Measurements from ENCODE around the gene MGMT. TPM values are rescaled to one million over a fixed set of nuclear protein-coding genes. Genes with fewer than 3 reads are reported as not detected.

Gene MGMT
- total and polyA plus RNA-seq, 2 of the 4 experiments (the other 2 are of a cell fraction) = 11.5 to 17.8 TPM

- H2BK120ac ChIP-seq (ENCODE audit: low read depth, low read length) = no peak overlapping the region
- no peak overlapping the region for H3K14ac ChIP-seq (replicated peaks; ENCODE audit: low read depth, low read length)
- no peak overlapping the region for H3K9ac ChIP-seq (ENCODE audit: low read depth, low read length)
- no peak overlapping the region for H3K4me3 ChIP-seq (ENCODE audit: insufficient read depth, low read depth, low read length)
- H2AK9ac ChIP-seq (replicated peaks; ENCODE audit: low read depth, low read length, poor library complexity) = no peak overlapping the region
- no peaks in the 10 kb centered on the region for H4K20me1 ChIP-seq (ENCODE audit: insufficient read depth, low read length)
- no TSS peak for BruUV-seq (replicated peaks)
- no peaks in the 10 kb centered on the region for H3K4me1 ChIP-seq (ENCODE audit: control insufficient read depth, insufficient read depth, low read length)
- H3K36me3 ChIP-seq (ENCODE audit: control insufficient read depth, insufficient read depth, low read length) = no peaks in the 10 kb centered on the region
- no peak overlapping the region for H3K27ac ChIP-seq (ENCODE audit: insufficient read depth, low read length)
- POLR2A ChIA-PET (ENCODE audit: unreplicated experiment) = no interaction called here
- no peaks in the 10 kb centered on the region for H3K79me1 ChIP-seq (ENCODE audit: low read depth in 1 of 2, low read length in 2 of 2)
- no peak overlapping the region for H2BK5ac ChIP-seq (ENCODE audit: low read depth, low read length, poor library complexity, severe bottlenecking)
- H3K4ac ChIP-seq (ENCODE audit: low read depth, low read length) = no peak overlapping the region
- in situ Hi-C loops (cut with MboI; ENCODE audit: low sequenced_read_pairs) (no loop called here), intact Hi-C loops (cut with micrococcal nuclease) (no loop called here), dilution Hi-C loops (cut with HindIII; ENCODE audit: low sequenced_read_pairs, unreplicated experiment) (no loop called here)
- no peak overlapping the region for H4K8ac ChIP-seq (ENCODE audit: low read depth in 2 of 2, low read length in 2 of 2)
- no peaks in the 10 kb centered on the region for H3K27me3 ChIP-seq (ENCODE audit: control insufficient read depth, insufficient read depth, low read length)
- H3K4me2 ChIP-seq (ENCODE audit: low read depth, low read length) = no peak overlapping the region
- no peak overlapping the region for H2BK15ac ChIP-seq (ENCODE audit: low read depth, low read length)
- H2AFZ ChIP-seq (replicated peaks; ENCODE audit: low read length, poor library complexity) = no peak overlapping the region
- H4K91ac ChIP-seq (ENCODE audit: insufficient read depth, low read depth, low read length) = no peak overlapping the region
- no peak overlapping the region for H2AK5ac ChIP-seq (ENCODE audit: low read depth, low read length)
- H2BK20ac ChIP-seq (ENCODE audit: low read depth, low read length) = no peak overlapping the region
- H3K9me3 ChIP-seq (ENCODE audit: control insufficient read depth, insufficient read depth, low read length) = no peaks in the 10 kb centered on the region
- no CpG with 5 or more reads among the region's 5 CpGs for WGBS, 2 experiments (ENCODE audit: extremely low coverage in 2 of 2, insufficient read length in 1 of 2)
- CTCF ChIA-PET = no interaction called here
- DNase-seq (no peak), ATAC-seq (ENCODE audit: low read depth) (no peak)
- H3K18ac ChIP-seq (ENCODE audit: low read depth, low read length) = no peak overlapping the region
- TF ChIP-seq USF2 (IDR thresholded peaks at IDR 0.05; ENCODE audit: low read depth, low read length) (no peak), MAFK (IDR thresholded peaks at IDR 0.05; ENCODE audit: low read depth, low read length) (no peak), CEBPB (IDR thresholded peaks at IDR 0.05; ENCODE audit: low read depth, low read length) (no peak), RFX5 (IDR thresholded peaks at IDR 0.05; ENCODE audit: low read depth, low read length) (no peak), MXI1 (IDR thresholded peaks at IDR 0.05; ENCODE audit: borderline replicate concordance, low read depth, low read length) (no peak)
- no peak overlapping the region for H3K56ac ChIP-seq (ENCODE audit: extremely low read depth, insufficient read depth, low read length)
- H3K9me1 ChIP-seq (ENCODE audit: insufficient read depth, low read length) = no peaks in the 10 kb centered on the region
- H3K23ac ChIP-seq (ENCODE audit: low read depth, low read length) = no peak overlapping the region
- H4K5ac ChIP-seq (ENCODE audit: low read depth, low read length) = no peak overlapping the region
These were observed 18.5 kb upstream of the MGMT start for GRCh38 chr10:129448539-129448938.

Measured in IMR-90 (cell line).